ENCODE measurements around the gene DONSON.

DONSON gene

DNA sequence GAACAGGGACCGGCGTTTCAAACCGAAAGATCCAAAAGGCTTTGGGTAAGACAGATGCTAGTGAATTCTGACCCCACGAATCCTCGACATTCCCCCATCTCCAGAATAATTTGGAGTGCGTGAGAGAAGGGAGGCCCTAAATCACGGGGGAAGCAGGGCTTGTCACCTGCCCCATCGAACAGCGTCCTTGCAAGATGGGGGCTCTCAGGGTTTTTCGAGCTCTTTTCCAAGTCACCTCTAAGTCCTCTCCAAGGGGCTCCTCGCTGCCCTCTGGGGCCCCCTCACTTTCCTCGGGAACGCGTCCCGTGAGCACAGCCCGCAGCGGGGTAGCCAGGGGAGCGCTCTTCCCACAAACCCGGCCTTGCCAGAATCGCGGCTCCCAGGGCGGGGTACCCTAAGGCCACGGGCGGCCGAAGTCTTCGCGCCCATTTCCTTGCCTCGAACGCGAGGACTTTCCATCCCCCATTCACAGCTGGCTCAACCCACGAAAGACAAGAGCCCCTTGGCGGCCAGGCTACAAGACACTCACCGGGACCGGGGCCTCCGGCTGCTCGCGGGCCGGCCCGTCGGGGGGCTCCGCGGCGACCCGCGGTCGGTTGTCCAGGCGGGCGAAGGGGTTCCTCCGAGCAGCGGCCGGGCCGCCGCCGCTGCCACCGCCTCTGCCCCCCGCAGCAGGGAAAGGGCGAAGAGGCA is 546 bp downstream of the DONSON start:
- H3K79me2 ChIP-seq (ENCODE audit: insufficient read depth, low read length) = peaks cover 42% of the 10 kb centered on the region

GRCh38 chr21:33586927-33587326 is 1.6 kb downstream of the DONSON start:
- Histone ChIP-seq H4K20me1 (ENCODE audit: insufficient read depth, low read length) (0 out of 2 replicates have a peak, but pooled peaks cover 4% of the 10 kb centered on the region), H3K4me3 (ENCODE audit: low read depth in 1 of 2, low read length in 2 of 2) (peak overlapping the region; percentile 96 to 98; a peak in 3 of 4 replicates), H2AFZ (ENCODE audit: low read depth, low read length) (peak overlapping the region; percentile 14; the same call in 1 of the 2 replicates), H3K9me3 (ENCODE audit: insufficient read depth, low read length, severe bottlenecking) (no peaks in the 10 kb centered on the region), H3K27ac (ENCODE audit: low read length) (peak overlapping the region; percentile 38), H3K27me3 (ENCODE audit: insufficient read depth, low read length, poor library complexity) (no peaks in the 10 kb centered on the region), H3K79me2 (ENCODE audit: insufficient read depth, low read length) (peaks cover 42% of the 10 kb centered on the region), H3K4me1 (ENCODE audit: insufficient read depth, low read length) (peaks cover 31% of the 10 kb centered on the region), H3K36me3 (ENCODE audit: insufficient read depth, low read length) (peaks cover 37% of the 10 kb centered on the region), H3K4me2 (ENCODE audit: insufficient read depth, low read length) (peak overlapping the region; percentile 81), H3K9ac (ENCODE audit: low read depth, low read length) (peak overlapping the region; percentile 71)
- TF ChIP-seq CTCF (IDR thresholded peaks at IDR 0.05; ENCODE audit: borderline replicate concordance, extremely low read depth, low read length, poor library complexity, severe bottlenecking) = no peak
- no peak for TF ChIP-seq EZH2 (IDR thresholded peaks at IDR 0.05; ENCODE audit: borderline replicate concordance, low read depth, low read length, severe bottlenecking)
- ATAC-seq (ENCODE audit: insufficient read depth, low read depth) (no peak), DNase-seq (no peak)

More for the DNA sequence above, 546 bp downstream of the DONSON start:
- DNase-seq = peak; percentile 41
- H3K27ac ChIP-seq (ENCODE audit: low read length) = peak overlapping the region; percentile 80
- TF ChIP-seq EZH2 (IDR thresholded peaks at IDR 0.05; ENCODE audit: borderline replicate concordance, low read depth, low read length, severe bottlenecking) (no peak), CTCF (IDR thresholded peaks at IDR 0.05; ENCODE audit: borderline replicate concordance, extremely low read depth, low read length, poor library complexity, severe bottlenecking) (no peak)
- peak overlapping the region; percentile 71 for H3K9ac ChIP-seq (ENCODE audit: low read depth, low read length)
- H3K4me1 ChIP-seq (ENCODE audit: insufficient read depth, low read length) = peaks cover 31% of the 10 kb centered on the region
- peak overlapping the region; percentile 81 for H3K4me2 ChIP-seq (ENCODE audit: insufficient read depth, low read length)
- 0 out of 2 replicates have a peak, but pooled peaks cover 4% of the 10 kb centered on the region for H4K20me1 ChIP-seq (ENCODE audit: insufficient read depth, low read length)
- H3K27me3 ChIP-seq (ENCODE audit: insufficient read depth, low read length, poor library complexity) = no peaks in the 10 kb centered on the region
- H2AFZ ChIP-seq (ENCODE audit: low read depth, low read length) = peak overlapping the region; percentile 99
- ATAC-seq (ENCODE audit: insufficient read depth, low read depth) = peak; percentile 30
- H3K4me3 ChIP-seq (ENCODE audit: low read depth in 1 of 2, low read length in 2 of 2) = peak overlapping the region; percentile 96 to 98
- H3K36me3 ChIP-seq (ENCODE audit: insufficient read depth, low read length) = peaks cover 28% of the 10 kb centered on the region
- no peaks in the 10 kb centered on the region for H3K9me3 ChIP-seq (ENCODE audit: insufficient read depth, low read length, severe bottlenecking)

GRCh38 chr21:33584455-33584854 is 4.0 kb downstream of the DONSON start:
- no peaks in the 10 kb centered on the region for H3K9me3 ChIP-seq (ENCODE audit: insufficient read depth, low read length, severe bottlenecking)
- DNase-seq (no peak), ATAC-seq (ENCODE audit: insufficient read depth, low read depth) (no peak)
- TF ChIP-seq CTCF (IDR thresholded peaks at IDR 0.05; ENCODE audit: borderline replicate concordance, extremely low read depth, low read length, poor library complexity, severe bottlenecking) (no peak), EZH2 (IDR thresholded peaks at IDR 0.05; ENCODE audit: borderline replicate concordance, low read depth, low read length, severe bottlenecking) (no peak)
- H4K20me1 ChIP-seq (ENCODE audit: insufficient read depth, low read length) = 0 out of 2 replicates have a peak, but pooled peaks cover 4% of the 10 kb centered on the region
- no peaks in the 10 kb centered on the region for H3K27me3 ChIP-seq (ENCODE audit: insufficient read depth, low read length, poor library complexity)
- peaks cover 42% of the 10 kb centered on the region for H3K79me2 ChIP-seq (ENCODE audit: insufficient read depth, low read length)
- H3K4me1 ChIP-seq (ENCODE audit: insufficient read depth, low read length) = peaks cover 28% of the 10 kb centered on the region
- H3K4me3 ChIP-seq (ENCODE audit: low read depth in 1 of 2, low read length in 2 of 2) = no peak overlapping the region
- no peak overlapping the region for H3K9ac ChIP-seq (ENCODE audit: low read depth, low read length)
- peaks cover 48% of the 10 kb centered on the region for H3K36me3 ChIP-seq (ENCODE audit: insufficient read depth, low read length)
- no peak overlapping the region for H2AFZ ChIP-seq (ENCODE audit: low read depth, low read length)
- H3K27ac ChIP-seq (ENCODE audit: low read length) = no peak overlapping the region
- H3K4me2 ChIP-seq (ENCODE audit: insufficient read depth, low read length) = no peak overlapping the region

Measured in DND-41 (cell line).